ENCODE measurements around the gene APOL3.

DNA sequence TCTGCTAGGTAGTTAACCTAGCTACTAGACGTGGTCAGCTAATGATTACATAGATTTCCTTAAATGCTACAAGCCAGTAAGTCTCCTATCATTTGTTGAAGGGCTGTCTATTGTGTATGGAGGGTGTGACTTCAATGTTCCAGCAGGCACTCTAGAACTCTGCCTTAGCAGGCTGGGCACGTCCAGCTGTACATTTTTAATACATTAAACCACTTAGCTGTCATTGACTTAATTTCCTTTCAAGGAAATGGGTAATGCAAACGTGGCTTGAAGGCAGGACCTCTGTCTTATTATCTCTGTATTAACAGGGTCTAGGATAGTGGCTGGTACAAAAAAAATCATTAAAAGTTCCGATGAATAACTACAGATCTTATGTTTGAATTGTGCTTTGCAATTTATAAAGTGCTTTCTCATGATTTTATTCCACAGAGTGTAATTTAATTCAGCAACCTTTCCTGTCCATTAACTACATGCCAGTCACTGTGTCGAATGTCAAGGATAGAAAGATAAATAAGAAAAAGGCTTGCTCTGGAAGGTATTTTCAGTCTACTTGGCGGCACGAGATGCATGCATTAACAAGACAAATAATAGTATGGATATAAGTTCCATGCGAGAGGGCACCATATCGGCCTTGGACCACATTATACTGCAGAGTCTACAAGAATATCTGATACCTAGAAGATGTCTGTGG, 60.3 kb downstream of the APOL3 start:
- TF ChIP-seq, protein P1, sequence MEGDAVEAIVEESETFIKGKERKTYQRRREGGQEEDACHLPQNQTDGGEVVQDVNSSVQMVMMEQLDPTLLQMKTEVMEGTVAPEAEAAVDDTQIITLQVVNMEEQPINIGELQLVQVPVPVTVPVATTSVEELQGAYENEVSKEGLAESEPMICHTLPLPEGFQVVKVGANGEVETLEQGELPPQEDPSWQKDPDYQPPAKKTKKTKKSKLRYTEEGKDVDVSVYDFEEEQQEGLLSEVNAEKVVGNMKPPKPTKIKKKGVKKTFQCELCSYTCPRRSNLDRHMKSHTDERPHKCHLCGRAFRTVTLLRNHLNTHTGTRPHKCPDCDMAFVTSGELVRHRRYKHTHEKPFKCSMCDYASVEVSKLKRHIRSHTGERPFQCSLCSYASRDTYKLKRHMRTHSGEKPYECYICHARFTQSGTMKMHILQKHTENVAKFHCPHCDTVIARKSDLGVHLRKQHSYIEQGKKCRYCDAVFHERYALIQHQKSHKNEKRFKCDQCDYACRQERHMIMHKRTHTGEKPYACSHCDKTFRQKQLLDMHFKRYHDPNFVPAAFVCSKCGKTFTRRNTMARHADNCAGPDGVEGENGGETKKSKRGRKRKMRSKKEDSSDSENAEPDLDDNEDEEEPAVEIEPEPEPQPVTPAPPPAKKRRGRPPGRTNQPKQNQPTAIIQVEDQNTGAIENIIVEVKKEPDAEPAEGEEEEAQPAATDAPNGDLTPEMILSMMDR (IDR thresholded peaks at IDR 0.05; ENCODE audit: insufficient read depth, low read depth, low read length), result no peak
- TF ChIP-seq EZH2 (IDR thresholded peaks at IDR 0.05; ENCODE audit: insufficient read depth, low read length), result no peak
